ENCODE results near the gene SOX13. TPM values are rescaled to one million over a fixed set of nuclear protein-coding genes. Genes with fewer than 3 reads are reported as not detected.

The SOX13 gene
- total RNA-seq, 4 donors from 2014 or later = 15.6 to 31.1 (median 16.3) TPM

DNA sequence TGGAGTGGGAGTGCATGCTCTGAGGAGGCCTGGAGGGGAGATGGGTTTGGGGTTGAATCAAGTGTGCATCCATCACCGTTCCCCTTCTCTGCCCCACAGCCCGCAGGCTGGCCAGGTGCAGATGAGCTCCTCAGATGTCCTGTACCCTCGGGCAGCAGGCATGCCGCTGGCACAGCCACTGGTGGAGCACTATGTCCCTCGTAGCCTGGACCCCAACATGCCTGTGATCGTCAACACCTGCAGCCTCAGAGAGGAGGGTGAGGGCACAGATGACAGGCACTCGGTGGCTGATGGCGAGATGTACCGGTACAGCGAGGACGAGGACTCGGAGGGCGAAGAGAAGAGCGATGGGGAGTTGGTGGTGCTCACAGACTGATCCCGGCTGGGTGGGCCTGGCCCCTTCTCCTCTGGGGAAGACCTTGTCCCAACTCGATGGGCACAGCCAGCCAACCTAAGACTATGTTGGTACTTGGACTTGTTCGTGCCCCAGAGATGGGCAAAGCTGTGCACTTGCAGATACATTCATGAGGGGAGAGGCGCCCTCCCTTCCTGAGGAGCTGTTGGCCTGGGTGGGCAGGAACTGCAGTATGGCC, 52.9 kb downstream of the SOX13 start:
- ATAC-seq (no peak), DNase-seq (no peak)
- H3K27me3 ChIP-seq = no peaks in the 10 kb centered on the region
- H3K4me3 ChIP-seq = no peak overlapping the region
- peaks cover 0 to 35% of the 10 kb centered on the region in 2 donors for H3K36me3 ChIP-seq
- TF ChIP-seq POLR2A (IDR thresholded peaks at IDR 0.05) (no peak), CTCF (IDR thresholded peaks at IDR 0.05 in 4 of 5, conservative IDR thresholded peaks at IDR 0.05 in 1 of 5) (no peak)
- in situ Hi-C loops (cut with MboI; ENCODE audit: low sequenced_read_pairs in 4 of 4) = loop anchor here (5.0 to 10.0 kb wide), 4 partner anchors 49 to 264 kb away; partner anchors contain the start of genes SNRPE (in 2 of the 4) and SOX13 (in 2 of the 4)
- H3K4me1 ChIP-seq = peaks cover 14 to 27% of the 10 kb centered on the region in 2 donors
- intact Hi-C loops (cut with DNase I; ENCODE audit: low total_unique reads) = no loop called here
- H3K9me3 ChIP-seq = no peaks in the 10 kb centered on the region
- H3K27ac ChIP-seq = peak overlapping the region in 1 of 4 donors; percentile 63

GRCh38 chr1:204126386-204126785, 53.5 kb downstream of the SOX13 start:
- no peaks in the 10 kb centered on the region for H3K9me3 ChIP-seq
- TF ChIP-seq POLR2A (IDR thresholded peaks at IDR 0.05) = no peak
- TF ChIP-seq CTCF (IDR thresholded peaks at IDR 0.05 in 4 of 5, conservative IDR thresholded peaks at IDR 0.05 in 1 of 5) = no peak
- peaks cover 14 to 31% of the 10 kb centered on the region in 2 donors for H3K4me1 ChIP-seq
- no peak overlapping the region for H3K4me3 ChIP-seq
- H3K36me3 ChIP-seq = peaks cover 0 to 34% of the 10 kb centered on the region in 2 donors
- intact Hi-C loops (cut with DNase I; ENCODE audit: low total_unique reads) (no loop called here), in situ Hi-C loops (cut with MboI; ENCODE audit: low sequenced_read_pairs in 4 of 4) (loop anchor here (5.0 to 10.0 kb wide), 4 partner anchors 49 to 264 kb away; partner anchors contain the start of genes SNRPE (in 2 of the 4) and SOX13 (in 2 of the 4))
- ATAC-seq (no peak), DNase-seq (no peak)
- peak overlapping the region in 3 of 4 donors; percentile 30 to 74 (median 63) for H3K27ac ChIP-seq
- H3K27me3 ChIP-seq = no peaks in the 10 kb centered on the region

GRCh38 chr1:204126956-204127355, 54.0 kb downstream of the SOX13 start:
- DNase-seq = no peak
- Histone ChIP-seq H3K36me3 (peaks cover 0 to 28% of the 10 kb centered on the region in 2 donors), H3K4me3 (no peak overlapping the region), H3K4me1 (peaks cover 14 to 32% of the 10 kb centered on the region in 2 donors), H3K27ac (peak overlapping the region; percentile 30 to 74 (median 63)), H3K27me3 (no peaks in the 10 kb centered on the region), H3K9me3 (no peaks in the 10 kb centered on the region)
- intact Hi-C loops (cut with DNase I; ENCODE audit: low total_unique reads) = no loop called here
- ATAC-seq = no peak
- TF ChIP-seq CTCF (IDR thresholded peaks at IDR 0.05 in 4 of 5, conservative IDR thresholded peaks at IDR 0.05 in 1 of 5) (no peak), POLR2A (IDR thresholded peaks at IDR 0.05) (no peak)
- in situ Hi-C loops (cut with MboI; ENCODE audit: low sequenced_read_pairs in 4 of 4) = loop anchor here (5.0 to 10.0 kb wide), 4 partner anchors 50 to 265 kb away; partner anchors contain the start of genes SNRPE (in 2 of the 4) and SOX13 (in 2 of the 4)

DNA sequence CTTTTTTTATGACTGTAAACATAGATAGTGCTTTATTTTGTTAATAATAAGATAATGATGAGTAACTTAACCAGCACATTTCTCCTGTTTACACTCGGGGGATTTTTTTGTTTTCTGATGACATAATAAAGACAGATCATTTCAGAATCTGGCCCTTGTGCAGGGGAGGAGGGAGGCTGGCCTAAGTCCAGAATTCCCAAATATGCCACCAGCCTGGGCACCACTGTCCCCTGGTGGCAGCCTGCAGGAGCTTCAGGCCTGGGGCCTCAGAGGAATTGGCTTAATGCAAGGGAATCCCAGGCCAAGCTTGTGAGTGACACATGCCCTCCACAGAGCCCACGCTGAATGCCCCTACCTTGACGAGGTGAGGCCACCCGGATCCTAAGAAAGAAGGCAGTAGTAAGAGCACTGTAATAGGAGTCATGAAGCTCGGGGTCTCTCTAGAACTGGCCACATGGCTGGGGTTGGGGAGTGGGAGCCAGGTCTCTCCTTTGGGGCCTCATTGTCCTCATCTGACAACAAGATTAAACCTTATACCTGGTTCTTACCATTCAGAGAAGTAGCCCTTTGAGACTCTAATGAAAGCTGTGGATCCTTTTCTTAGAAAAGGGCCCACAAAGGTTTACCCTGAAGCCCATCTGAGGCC, 54.8 kb downstream of the SOX13 start:
- intact Hi-C loops (cut with DNase I; ENCODE audit: low total_unique reads) (no loop called here), in situ Hi-C loops (cut with MboI; ENCODE audit: low sequenced_read_pairs in 4 of 4) (loop anchor here (5.0 to 10.0 kb wide), 4 partner anchors 50 to 265 kb away; partner anchors contain the start of genes SNRPE (in 2 of the 4) and SOX13 (in 2 of the 4))
- no peaks in the 10 kb centered on the region for H3K9me3 ChIP-seq
- DNase-seq (peak; percentile 41 to 64), ATAC-seq (peak; percentile 48 to 59)
- H3K36me3 ChIP-seq = peaks cover 0 to 21% of the 10 kb centered on the region in 2 donors
- TF ChIP-seq POLR2A (IDR thresholded peaks at IDR 0.05) (no peak), CTCF (IDR thresholded peaks at IDR 0.05 in 4 of 5, conservative IDR thresholded peaks at IDR 0.05 in 1 of 5) (peak; percentile 91 to 97 (median 95))
- H3K27me3 ChIP-seq = no peaks in the 10 kb centered on the region
- H3K4me3 ChIP-seq = no peak overlapping the region
- H3K4me1 ChIP-seq = peaks cover 14 to 32% of the 10 kb centered on the region in 2 donors
- peak overlapping the region; percentile 30 to 74 (median 63) for H3K27ac ChIP-seq

All from gastrocnemius medialis (tissue), 4 donors.